Activated T-cell treated with anti-CD3 and anti-CD28 coated beads for 1 hour (primary cell): ENCODE measurements around the gene HS3ST3A1.
"Not testable (repeated sequence)": the region's sequence is repeated elsewhere in the genome, so short reads cannot be mapped to it uniquely, and the experiment has no call there.

ENCODE experiments used
- DNase-seq: peaks from one replicate; pipeline ENCODE4 v3.0.0-alpha.2; 2020; ENCODE audit warnings: low read depth

HS3ST3A1 gene

DNA sequence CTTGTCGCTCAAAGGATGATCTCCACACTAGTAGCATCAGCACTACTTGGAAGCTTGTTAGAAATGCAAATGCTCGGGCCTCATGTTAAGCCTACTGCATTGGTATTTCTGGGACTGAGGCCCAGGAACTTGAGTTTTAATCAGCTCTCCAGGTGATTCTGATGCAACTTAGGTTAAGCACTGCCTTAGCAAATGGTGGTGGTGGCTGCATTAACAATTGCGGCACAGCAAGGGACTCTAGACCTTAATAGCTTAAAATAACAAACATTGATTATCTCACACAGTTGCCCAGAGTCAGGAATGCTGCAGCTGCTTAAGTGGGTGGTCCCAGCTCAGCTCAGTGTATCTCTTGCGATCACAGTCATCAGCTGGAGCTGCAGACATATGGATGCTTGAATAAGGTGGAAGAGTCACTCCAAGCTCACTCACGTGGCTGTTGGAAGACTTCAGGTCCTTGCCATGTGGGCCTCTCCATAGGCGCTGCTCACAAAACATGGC is 25.8 kb downstream of the HS3ST3A1 start:
- DNase-seq, result no peak

DNA sequence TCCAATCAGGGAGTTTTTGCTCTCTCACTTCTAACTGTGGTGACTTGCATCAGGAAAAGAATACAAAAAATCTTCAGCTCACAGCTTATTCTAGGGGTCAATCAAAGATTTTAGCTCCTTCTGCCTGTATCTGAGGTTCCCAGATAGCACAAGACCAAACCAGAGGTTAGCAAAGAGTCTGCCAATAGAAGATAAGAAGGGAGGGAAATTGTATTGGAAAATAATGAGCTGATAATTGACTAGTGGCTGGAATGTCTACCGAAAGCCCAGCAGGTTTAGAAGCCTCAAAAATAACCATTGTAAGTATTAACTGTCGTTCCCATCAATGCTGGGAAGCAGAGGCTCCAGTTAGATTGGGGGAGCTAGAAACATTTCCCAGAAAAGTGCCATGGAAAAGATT is 26.3 kb downstream of the HS3ST3A1 start:
- no peak for DNase-seq

- no peak for DNase-seq
These were observed 29.1 kb downstream of the HS3ST3A1 start for GRCh38 chr17:13572581-13572980.

- DNase-seq, result no peak
These were observed 32.2 kb downstream of the HS3ST3A1 start for GRCh38 chr17:13569398-13570123.

DNA sequence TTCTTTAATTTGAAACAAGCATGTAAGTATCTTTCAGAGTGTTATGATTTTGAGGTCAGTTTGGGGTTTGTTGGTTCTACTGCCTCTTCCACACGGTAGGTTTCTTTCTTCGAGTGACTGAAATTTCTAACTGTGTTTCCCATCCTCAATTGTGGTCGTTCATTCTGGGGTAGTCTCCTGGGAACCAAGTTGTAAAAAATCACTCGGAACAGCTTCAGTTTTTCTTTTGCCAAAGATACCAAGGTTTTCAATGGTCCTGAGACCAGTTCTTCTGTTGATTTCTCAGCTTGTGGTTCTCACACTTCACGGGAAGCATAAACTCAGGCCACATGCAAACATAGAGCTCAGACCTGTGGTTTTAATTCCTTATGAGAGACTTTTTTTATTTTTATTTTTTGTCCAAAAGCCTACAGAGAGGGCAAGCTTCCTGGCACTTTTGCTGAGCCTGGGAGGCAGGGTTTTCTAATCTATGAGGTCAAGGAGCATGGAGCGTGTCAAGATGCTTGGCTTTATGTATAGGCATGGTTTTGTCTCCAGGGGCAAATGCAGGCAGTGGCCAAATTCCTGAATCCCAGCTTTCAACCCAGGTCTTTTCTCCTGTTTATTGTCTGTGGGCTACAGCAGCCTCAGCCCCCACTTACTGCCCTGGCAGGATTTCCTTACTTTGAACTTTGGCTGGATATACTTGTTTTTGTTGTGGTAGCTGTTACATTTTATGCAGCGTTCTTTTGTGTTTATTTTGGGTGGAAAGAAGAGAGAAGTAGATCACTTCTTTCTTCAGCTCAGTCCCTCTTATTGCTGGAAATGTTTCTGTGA is 32.9 kb downstream of the HS3ST3A1 start:
- DNase-seq, result no peak

- DNase-seq, result no peak
These were observed 37.9 kb downstream of the HS3ST3A1 start for GRCh38 chr17:13563866-13564265.

GRCh38 chr17:13562271-13562800 is 39.4 kb downstream of the HS3ST3A1 start:
- no peak for DNase-seq

- no peak for DNase-seq
These were observed 40.0 kb downstream of the HS3ST3A1 start for GRCh38 chr17:13561606-13562270.

GRCh38 chr17:13560935-13561334 is 40.8 kb downstream of the HS3ST3A1 start:
- no peak for DNase-seq

DNA sequence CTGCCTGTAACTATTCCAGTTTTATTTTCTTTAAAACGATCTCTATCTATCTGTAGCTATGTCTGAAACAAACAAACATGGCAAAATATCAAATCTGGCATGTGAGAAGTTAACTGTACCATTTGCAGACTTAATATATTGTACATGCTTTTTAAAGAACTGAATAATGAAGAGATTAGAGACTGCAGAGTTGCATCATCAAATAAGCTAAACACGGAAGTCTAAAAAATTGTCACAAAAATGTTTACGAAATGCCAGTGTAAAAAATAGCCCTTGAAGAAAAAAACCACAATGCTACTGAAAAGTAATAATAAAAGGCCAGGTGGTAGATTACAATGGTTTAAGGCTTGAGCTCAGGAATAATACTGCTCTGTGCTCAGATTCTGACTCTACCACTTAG is 43.1 kb downstream of the HS3ST3A1 start:
- no peak for DNase-seq

- no peak for DNase-seq
These were observed 44.7 kb downstream of the HS3ST3A1 start for GRCh38 chr17:13557077-13557476.

DNA sequence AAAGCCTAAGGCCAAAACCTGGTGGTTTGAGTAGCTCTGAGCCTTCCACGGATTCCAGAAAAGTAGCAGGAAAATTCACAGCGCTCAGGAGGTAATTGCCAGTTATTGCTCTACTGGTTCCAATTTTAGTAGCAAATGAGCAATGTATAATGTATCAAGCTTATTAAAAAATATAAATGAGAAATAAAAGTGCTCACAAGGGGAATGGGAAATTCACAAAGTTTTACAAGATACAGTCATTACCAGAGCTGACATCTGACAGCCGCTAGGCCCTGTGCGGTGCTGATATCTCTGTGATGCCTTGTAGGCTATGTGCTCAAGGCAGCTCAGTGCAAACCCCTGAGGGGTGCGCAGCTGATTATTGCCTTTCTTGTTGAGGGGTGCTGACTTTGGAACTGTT is 47.5 kb downstream of the HS3ST3A1 start:
- DNase-seq, result no peak

DNA sequence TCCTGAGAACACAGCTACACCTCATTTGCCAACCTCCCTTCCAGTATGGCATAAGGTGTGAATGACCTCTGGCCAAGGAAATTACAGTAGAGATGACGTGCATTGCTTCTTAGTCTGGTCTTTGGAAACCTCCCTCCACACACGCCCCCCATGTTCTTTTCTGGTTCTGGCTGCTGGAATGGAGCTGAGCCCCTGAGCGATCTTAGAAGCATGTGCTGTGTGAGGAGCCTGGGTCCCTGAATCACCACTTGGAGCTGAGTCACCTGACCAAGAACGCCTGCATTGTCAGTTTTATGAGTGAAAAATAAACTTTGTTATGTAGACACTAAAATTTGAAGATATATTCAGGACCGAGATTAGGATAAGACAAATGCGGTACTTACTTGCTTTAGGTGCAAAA is 51.4 kb downstream of the HS3ST3A1 start:
- no peak for DNase-seq

DNA sequence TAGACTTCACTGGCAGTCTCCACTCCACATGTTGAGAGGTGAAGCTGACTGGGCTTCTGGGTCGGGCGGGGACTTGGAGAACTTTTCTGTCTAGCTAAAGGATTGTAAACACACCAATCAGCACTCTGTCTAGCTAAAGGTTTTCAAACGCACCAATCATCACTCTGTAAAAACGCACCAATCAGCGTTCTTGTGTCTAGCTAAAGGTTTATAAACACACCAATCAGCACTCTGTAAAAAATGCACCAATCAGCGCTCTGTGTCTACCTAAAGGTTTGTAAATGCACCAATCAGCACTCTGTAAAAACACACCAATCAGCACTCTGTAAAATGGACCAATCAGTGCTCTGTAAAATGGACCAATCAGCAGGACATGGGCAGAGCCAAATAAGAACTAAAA is 53.2 kb downstream of the HS3ST3A1 start:
- DNase-seq, result not testable (repeated sequence)

- no peak for DNase-seq
These were observed 54.9 kb downstream of the HS3ST3A1 start for GRCh38 chr17:13546851-13547250.

- no peak for DNase-seq
These were observed 55.8 kb downstream of the HS3ST3A1 start for GRCh38 chr17:13545941-13546340.

DNA sequence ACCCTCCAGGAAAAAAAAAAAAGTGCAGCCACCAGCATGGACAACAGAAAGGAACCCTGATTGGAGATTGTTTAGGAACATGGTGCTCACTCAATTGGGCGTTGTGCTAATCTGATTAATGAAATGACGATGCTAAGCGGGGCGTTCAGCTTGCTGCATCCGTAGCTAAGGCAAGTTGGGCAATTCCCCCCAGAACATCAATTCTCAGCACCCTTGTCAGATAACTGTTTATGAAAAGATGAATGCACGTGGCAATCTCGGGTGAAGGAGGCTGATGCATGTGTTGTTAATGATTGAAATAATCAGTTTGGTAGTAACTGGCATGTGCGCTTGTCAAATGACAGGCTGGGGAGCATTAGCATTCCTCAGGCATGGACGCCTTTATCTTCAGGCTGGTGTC is 57.0 kb downstream of the HS3ST3A1 start:
- no peak for DNase-seq

GRCh38 chr17:13544292-13544691 is 57.4 kb downstream of the HS3ST3A1 start:
- DNase-seq, result no peak

- no peak for DNase-seq
These were observed 59.1 kb downstream of the HS3ST3A1 start for GRCh38 chr17:13542636-13543035.

DNA sequence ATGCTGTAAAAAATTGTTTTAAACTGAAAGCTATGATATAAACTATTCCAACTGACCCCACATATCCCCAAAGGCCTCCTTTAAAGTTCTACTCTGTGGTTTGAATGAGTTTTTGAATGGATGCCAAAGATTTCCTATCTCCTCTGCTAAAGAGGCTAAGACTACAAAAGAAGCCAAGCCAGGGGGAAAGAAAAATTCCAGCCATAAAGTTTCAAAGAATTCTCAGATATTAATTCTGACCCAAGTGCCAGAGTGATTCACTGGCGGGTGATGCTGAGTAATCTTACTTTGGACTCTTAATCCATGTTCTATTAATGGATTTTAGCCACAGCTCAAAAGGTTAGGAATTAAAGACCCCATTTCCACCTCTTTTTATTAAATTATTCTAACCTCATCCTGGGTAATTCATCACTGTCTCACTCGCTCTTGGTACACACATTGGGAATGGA is 60.7 kb downstream of the HS3ST3A1 start:
- no peak for DNase-seq

- no peak for DNase-seq
These were observed 61.2 kb downstream of the HS3ST3A1 start for GRCh38 chr17:13540546-13540945.

DNA sequence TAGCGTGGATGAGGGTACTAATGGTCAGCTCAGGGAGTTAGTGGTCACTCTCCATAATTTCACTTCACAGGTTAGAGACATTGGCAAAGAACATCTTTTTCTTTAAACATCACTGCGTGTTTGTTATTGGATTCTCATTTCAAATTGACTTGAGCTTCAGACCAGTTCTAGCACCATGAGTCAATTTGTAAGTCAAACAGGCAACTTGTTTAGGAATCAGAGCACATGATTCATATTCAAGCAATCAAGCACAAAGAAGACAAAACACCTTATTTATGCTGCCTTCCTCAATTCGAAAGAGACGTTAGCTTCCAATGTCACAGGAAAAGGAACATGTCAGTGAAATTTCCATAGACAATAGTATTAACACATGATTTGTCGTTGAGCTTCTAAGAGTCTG is 62.3 kb downstream of the HS3ST3A1 start:
- DNase-seq, result no peak
